ENCODE measurements around the gene LPAR3. TPM values are rescaled to one million over a fixed set of nuclear protein-coding genes. Genes with fewer than 3 reads are reported as not detected.

Gene LPAR3
- total RNA-seq, 1 donor from 2014 or later, result 5.7 TPM

- ATAC-seq, result no peak
Measured at GRCh38 chr1:84769636-84770035, 123.4 kb downstream of the LPAR3 start.

GRCh38 chr1:84768634-84769033 is 124.4 kb downstream of the LPAR3 start:
- TF ChIP-seq CTCF (IDR thresholded peaks at IDR 0.05), result no peak
- no peaks in the 10 kb centered on the region for H3K4me1 ChIP-seq
- ATAC-seq (no peak), DNase-seq (no peak)
- intact Hi-C loops (cut with DNase I), result no loop called here
- H3K27me3 ChIP-seq (ENCODE audit: low read depth), result peaks cover 10% of the 10 kb centered on the region
- H3K9me3 ChIP-seq, result no peaks in the 10 kb centered on the region
- H3K27ac ChIP-seq, result no peak overlapping the region
- no peaks in the 10 kb centered on the region for H3K36me3 ChIP-seq
- H3K4me3 ChIP-seq, result no peak overlapping the region

More at GRCh38 chr1:84769636-84770035, 123.4 kb downstream of the LPAR3 start:
- TF ChIP-seq CTCF (IDR thresholded peaks at IDR 0.05), result no peak
- H3K4me1 ChIP-seq, result no peaks in the 10 kb centered on the region
- no peak overlapping the region for H3K27ac ChIP-seq
- intact Hi-C loops (cut with DNase I), result no loop called here
- no peaks in the 10 kb centered on the region for H3K9me3 ChIP-seq
- peaks cover 3% of the 10 kb centered on the region for H3K27me3 ChIP-seq (ENCODE audit: low read depth)
- no peaks in the 10 kb centered on the region for H3K36me3 ChIP-seq
- DNase-seq, result no peak
- H3K4me3 ChIP-seq, result no peak overlapping the region

GRCh38 chr1:84763912-84764680 is 128.9 kb downstream of the LPAR3 start:
- ATAC-seq (no peak), DNase-seq (no peak)
- Histone ChIP-seq H3K27me3 (ENCODE audit: low read depth) (peaks cover 10% of the 10 kb centered on the region), H3K4me3 (no peak overlapping the region), H3K4me1 (no peaks in the 10 kb centered on the region), H3K27ac (no peak overlapping the region), H3K9me3 (no peaks in the 10 kb centered on the region), H3K36me3 (no peaks in the 10 kb centered on the region)
- no peak for TF ChIP-seq CTCF (IDR thresholded peaks at IDR 0.05)
- intact Hi-C loops (cut with DNase I), result no loop called here

- intact Hi-C loops (cut with DNase I), result no loop called here
Measured at GRCh38 chr1:84762664-84763063, 130.3 kb downstream of the LPAR3 start.

More at GRCh38 chr1:84762664-84763063, 130.3 kb downstream of the LPAR3 start:
- Histone ChIP-seq H3K4me3 (no peak overlapping the region), H3K9me3 (no peaks in the 10 kb centered on the region), H3K4me1 (no peaks in the 10 kb centered on the region), H3K27me3 (ENCODE audit: low read depth) (peaks cover 10% of the 10 kb centered on the region), H3K36me3 (no peaks in the 10 kb centered on the region), H3K27ac (no peak overlapping the region)
- ATAC-seq (no peak), DNase-seq (no peak)
- TF ChIP-seq CTCF (IDR thresholded peaks at IDR 0.05), result no peak

Other genes with a start within 250 kb of the LPAR3 start
- 5.8 TPM for gene SSX2IP, start 202.7 kb downstream of the LPAR3 start, total RNA-seq
- gene MCOLN2, start 103.9 kb upstream of the LPAR3 start, total RNA-seq, result 5.1 TPM
- 7.6 TPM for gene MCOLN3, start 155.3 kb upstream of the LPAR3 start, total RNA-seq

All from lower lobe of right lung (tissue), 2 donors.